K562 (cell line): ENCODE results near the gene SNU13. TPM values are rescaled to one million over a fixed set of nuclear protein-coding genes. Genes with fewer than 3 reads are reported as not detected.

Experiments used
- ATAC-seq: fragments of 200-7000 bp; cut with Tn5 transposase; 3 replicates; pipeline ENCODE4 v1.9.1; 2020; ENCODE audit warnings: moderate library complexity
- BruUV-seq: library from RNA; stranded (reverse); fragments of 400-500 nt; replicated peaks from 2 replicates; lab custom pipeline; 2021; lab: Mats Ljungman, UMichigan
- CTCF ChIA-PET: fragments of 300-600 bp; formaldehyde crosslinking; extraction: SDS; loops from one replicate; lab custom pipeline; 2021; ENCODE audit warnings: low intra/inter-chr PET ratio; lab: Yijun Ruan, JAX
- POLR2A ChIA-PET: fragments of 300-600, 350-650 bp; sonication (Branson Sonifier 250); formaldehyde crosslinking; extraction: SDS; loops from one replicate; lab custom pipeline; 2021; ENCODE audit warnings: antibody characterized with exemption, inconsistent platforms; lab: Yijun Ruan, JAX
- DNase-seq, 4 experiments: peaks; one replicate each; pipeline versions ENCODE4 v3.0.0 to v3.0.0-alpha.2; 2011 to 2018; ENCODE audit warnings: low spot score in 3 of 4, mixed read lengths in 3 of 4; ENCODE audit errors: extremely low read depth in 1 of 4
- FAIRE-seq: peaks from 2 replicates; lab custom pipeline; 2011; peaks lifted over from hg19 to GRCh38; lab: Jason Lieb, UNC
- H2AFZ ChIP-seq: 2 replicates; pipeline ENCODE4 v1.6.0; 2011; ENCODE audit warnings: low read depth, low read length, control low read depth, inconsistent platforms
- H3K27ac ChIP-seq: fragments of 200-600 bp; 3 replicates; pipeline ENCODE4 v1.8.0; 2011; ENCODE audit warnings: low read depth, mild to moderate bottlenecking, control low read depth, inconsistent platforms, low read length, moderate library complexity, mixed read lengths; ENCODE audit errors: extremely low read depth
- H3K27me3 ChIP-seq, 2 experiments: fragments of 300-600 bp in 1 of 2; 2 replicates in 1 of 2; 3 replicates in 1 of 2; pipeline versions ENCODE4 v1.6.0 to v1.8.0; 2011; ENCODE audit warnings: inconsistent platforms in 2 of 2, low read length in 2 of 2, mild to moderate bottlenecking in 1 of 2, mixed read lengths in 1 of 2, moderate library complexity in 1 of 2; ENCODE audit not compliant: control insufficient read depth in 2 of 2, insufficient read depth in 2 of 2
- H3K36me3 ChIP-seq: fragments of 300-600 bp; 3 replicates; pipeline ENCODE4 v1.8.0; 2011; ENCODE audit warnings: mild to moderate bottlenecking, low read length, inconsistent platforms; ENCODE audit not compliant: control insufficient read depth, insufficient read depth
- H3K4me1 ChIP-seq, 2 experiments: fragments of 200-600 bp in 1 of 2; replicated peaks in 1 of 2; 2 replicates in 1 of 2; 3 replicates in 1 of 2; pipeline versions ENCODE4 v1.5.1 to v1.8.0; 2011; ENCODE audit warnings: inconsistent platforms in 2 of 2, low read length in 2 of 2, mild to moderate bottlenecking in 1 of 2, mixed read lengths in 1 of 2, moderate library complexity in 1 of 2; ENCODE audit not compliant: control insufficient read depth in 2 of 2, insufficient read depth in 2 of 2
- H3K4me2 ChIP-seq: 2 replicates; pipeline ENCODE4 v1.6.1; 2011; ENCODE audit warnings: low read length, control low read depth, inconsistent platforms, mixed read lengths; ENCODE audit not compliant: insufficient read depth
- H3K4me3 ChIP-seq: fragments of 200-600 bp; sonication (generic), shearing (Covaris generic); 2 replicates; pipeline ENCODE4 v1.5.1; 2016; ENCODE audit warnings: control low read depth, inconsistent platforms
- H3K79me2 ChIP-seq: fragments of 200-600 bp; 3 replicates; pipeline ENCODE4 v1.8.0; 2011; ENCODE audit warnings: low read length, inconsistent platforms; ENCODE audit not compliant: control insufficient read depth, insufficient read depth
- H3K9ac ChIP-seq, 2 experiments: 2 replicates each; pipeline versions ENCODE4 v1.6.0 to v1.6.1; 2011; ENCODE audit warnings: low read depth in 2 of 2, low read length in 2 of 2, control low read depth in 1 of 2, inconsistent platforms in 1 of 2, mild to moderate bottlenecking in 1 of 2, mixed read lengths in 1 of 2; ENCODE audit not compliant: insufficient read depth in 1 of 2
- H3K9me1 ChIP-seq: one replicate; pipeline ENCODE4 v1.6.0; 2011; ENCODE audit warnings: inconsistent platforms, mild to moderate bottlenecking, low read length, moderate library complexity; ENCODE audit not compliant: control insufficient read depth, insufficient read depth
- H3K9me3 ChIP-seq: replicated peaks from 2 replicates; pipeline ENCODE4 v1.5.1; 2011; ENCODE audit warnings: low read depth, low read length, inconsistent platforms; ENCODE audit not compliant: control insufficient read depth, insufficient read depth
- H4K20me1 ChIP-seq: replicated peaks from 2 replicates; pipeline ENCODE4 v1.6.1; 2011; ENCODE audit warnings: low read length, inconsistent platforms, mixed read lengths; ENCODE audit not compliant: control insufficient read depth, insufficient read depth
- CHD2 ChIP-seq: IDR thresholded peaks from 2 replicates; pipeline ENCODE4 v1.6.1; 2011; ENCODE audit warnings: low read depth, low read length
- CHD4 ChIP-seq: fragments of 200-600 bp; sonication (generic); IDR thresholded peaks from 3 replicates; pipeline ENCODE4 v1.6.1; 2012; ENCODE audit warnings: low read depth, mild to moderate bottlenecking, mixed read lengths, low read length, inconsistent platforms; ENCODE audit not compliant: insufficient read depth, insufficient replicate concordance, poor library complexity, severe bottlenecking
- CTCF ChIP-seq, 3 experiments: IDR thresholded peaks in 2 of 3; conservative IDR thresholded peaks in 1 of 3; 2 replicates each; pipeline ENCODE4 v1.5.1; 2011 to 2012; ENCODE audit warnings: low read length in 3 of 3, mild to moderate bottlenecking in 3 of 3, control low read depth in 2 of 3, improper control_type of control experiment in 1 of 3, inconsistent platforms in 1 of 3, low read depth in 1 of 3, mixed read lengths in 1 of 3, moderate library complexity in 1 of 3; ENCODE audit not compliant: insufficient read depth in 2 of 3
- LARP7 ChIP-seq: fragments of 450-650 bp; IDR thresholded peaks from 2 replicates; pipeline ENCODE4 v1.6.1; 2016
- RAD21 ChIP-seq, 2 experiments: fragments of 250-450 bp in 1 of 2; fragments of 450-650 bp in 1 of 2; sonication (Bioruptor Pico) in 1 of 2; formaldehyde crosslinking in 1 of 2; IDR thresholded peaks in 1 of 2; conservative IDR thresholded peaks in 1 of 2; 2 replicates each; pipeline versions ENCODE4 v1.4.0 to v1.8.0; 2020 to 2022; ENCODE audit warnings: mild to moderate bottlenecking in 2 of 2, moderate library complexity in 1 of 2
- SAFB2 ChIP-seq: fragments of 200-400 bp; formaldehyde crosslinking; IDR thresholded peaks from 2 replicates; pipeline ENCODE4 v1.6.1; 2018; ENCODE audit warnings: borderline replicate concordance, low read length, low read depth, moderate library complexity; ENCODE audit not compliant: severe bottlenecking
- ZBTB12 ChIP-seq: fragments of 250-450 bp; sonication (Bioruptor Pico); IDR thresholded peaks from 2 replicates; pipeline ENCODE4 v1.4.0; 2020
- ZNF277 ChIP-seq: fragments of 250-450 bp; sonication (Bioruptor Pico); IDR thresholded peaks from 2 replicates; pipeline ENCODE4 v1.8.0; 2022; ENCODE audit warnings: inconsistent platforms, mild to moderate bottlenecking, moderate library complexity, borderline replicate concordance
- ZNF512 ChIP-seq: IDR thresholded peaks from 2 replicates; pipeline ENCODE4 v1.6.1; 2016; ENCODE audit warnings: missing genetic modification characterization, missing compliant biosample characterization
- ZNF740 ChIP-seq, 3 experiments: fragments of 200-800 bp in 1 of 3; sonication (Bioruptor generic) in 1 of 3; sonication (generic) in 1 of 3; formaldehyde crosslinking in 1 of 3; IDR thresholded peaks; 2 replicates each; pipeline versions ENCODE4 v1.6.1 to v1.8.0; 2016 to 2022; ENCODE audit warnings: mild to moderate bottlenecking in 2 of 3, missing compliant biosample characterization in 2 of 3, missing genetic modification characterization in 2 of 3, missing genetic modification reagents in 1 of 3
- ZNF778 ChIP-seq: fragments of 450-650 bp; formaldehyde crosslinking; IDR thresholded peaks from 2 replicates; pipeline ENCODE4 v1.4.0; 2020; ENCODE audit warnings: mild to moderate bottlenecking, moderate library complexity
- ZSCAN29 ChIP-seq: fragments of 450-650 bp; IDR thresholded peaks from 2 replicates; pipeline ENCODE4 v1.6.1; 2017
- WGBS: fragments of 100-300 bp; shearing (Covaris generic); methylation state at CpG from one replicate; pipeline ENCODE4 v1.1.6; 2016; ENCODE audit warnings: low coverage, mixed read lengths; ENCODE audit not compliant: insufficient coverage; ENCODE audit errors: missing lambda C conversion rate; 5-methylcytosine and 5-hydroxymethylcytosine counted together
- in situ Hi-C: fragments of 300-500 bp; cut with MboI; formaldehyde crosslinking; loops from 4 replicates; pipeline ENCODE4 v1.15.0; 2018; ENCODE audit warnings: inconsistent platforms, mixed read lengths
- intact Hi-C: fragments of 100-400 bp; cut with micrococcal nuclease; formaldehyde crosslinking; loops from 2 replicates; pipeline ENCODE4 v1.14.2; 2022
- polyA plus RNA-seq, 8 experiments: library from polyadenylated mRNA; depleted of rRNA in 4 of 8; stranded (reverse) in 5 of 8; unstranded in 3 of 8; fragments of >200 nt; fragmentation: Nextera tagmentation in 2 of 8; fragmentation: Illumina TruSeq in 1 of 8; extraction: Ambion mirVana in 2 of 8; extraction: Trizol in 1 of 8; gene quantifications; 2 replicates each; pipeline versions ENCODE4 v1.2.1 to v1.2.3, GENCODE V29; 2011 to 2014; ENCODE audit warnings: inconsistent platforms in 1 of 8, missing spikeins in 1 of 8
- total RNA-seq, 7 experiments: library from RNA; depleted of rRNA in 6 of 7; stranded (reverse); fragments of >200 nt in 6 of 7; fragmentation: Illumina TruSeq in 2 of 7; extraction: Trizol in 2 of 7; gene quantifications; 2 replicates each; pipeline versions ENCODE4 v1.2.1 to v1.2.3, GENCODE V29; 2011 to 2021; ENCODE audit warnings: low replicate concordance in 1 of 7

The SNU13 gene
- total and polyA plus RNA-seq, 9 of the 15 experiments (the other 6 are each of a cell fraction or from before 2014, with no cell fraction given): 185 to 981 (median 283) TPM

GRCh38 chr22:41672780-41673509, 15.7 kb downstream of the SNU13 start:
- DNase-seq (peak in 2 of 4 experiments; percentile 15 to 17), FAIRE-seq (no peak), ATAC-seq (peak; percentile 70)
- 67% methylated on average over 6 of the region's 6 CpGs for WGBS
- no peaks in the 10 kb centered on the region for H3K27me3 ChIP-seq
- H3K4me3 ChIP-seq: no peak overlapping the region
- H2AFZ ChIP-seq: no peak overlapping the region
- intact Hi-C loops (no loop called here), in situ Hi-C loops (no loop called here)
- no peak overlapping the region for H3K27ac ChIP-seq
- H3K9me1 ChIP-seq: no peaks in the 10 kb centered on the region
- BruUV-seq: no TSS peak
- H3K4me1 ChIP-seq: peaks cover 0 to under 1% of the 10 kb centered on the region in 2 experiments; a peak in 1 of 5 replicates
- ChIA-PET CTCF (no interaction called here), POLR2A (interaction anchor here (0.6 to 1.6 kb wide), 3 partner anchors 9 to 105 kb away, joined by 3 to 4 read pairs (median 3); no protein-coding TSS in a partner anchor)
- H4K20me1 ChIP-seq: no peaks in the 10 kb centered on the region
- TF ChIP-seq CTCF (IDR thresholded peaks at IDR 0.05 in 2 of 3, conservative IDR thresholded peaks at IDR 0.05 in 1 of 3; ENCODE audit: insufficient read depth in 2 of 3, low read depth in 1 of 3, low read length in 3 of 3): peak; percentile 32 to 54 (median 34)
- no peak for TF ChIP-seq ZNF277 (CRISPR knock-in tag)
- TF ChIP-seq ZSCAN29: no peak
- TF ChIP-seq ZNF778 (CRISPR knock-in tag): no peak
- no peak for TF ChIP-seq ZBTB12
- no peak for TF ChIP-seq LARP7
- no peak for TF ChIP-seq CHD4
- TF ChIP-seq CHD2: no peak
- TF ChIP-seq SAFB2: no peak
- TF ChIP-seq ZNF512 (tag): no peak
- TF ChIP-seq ZNF740 (CRISPR knock-in tag; IDR thresholded peaks at IDR 0.05): peak; percentile 94
- peak in 1 of 2 experiments; percentile 45; a peak in 1 of 4 replicates for TF ChIP-seq ZNF740 (tag; IDR thresholded peaks at IDR 0.05)
- TF ChIP-seq RAD21 (CRISPR knock-in tag; conservative IDR thresholded peaks at IDR 0.05 in 1 of 2, IDR thresholded peaks at IDR 0.05 in 1 of 2): 0 out of 4 replicates have a peak, but pooled peaks of 1 of the 2 experiments have one; percentile 14
- H3K9me3 ChIP-seq: no peaks in the 10 kb centered on the region
- peaks cover 19% of the 10 kb centered on the region for H3K79me2 ChIP-seq
- peaks cover 58% of the 10 kb centered on the region for H3K36me3 ChIP-seq
- no peak overlapping the region for H3K4me2 ChIP-seq
- no peak overlapping the region for H3K9ac ChIP-seq
